Measurements from ENCODE around the gene CCDC185.

Gene CCDC185

DNA sequence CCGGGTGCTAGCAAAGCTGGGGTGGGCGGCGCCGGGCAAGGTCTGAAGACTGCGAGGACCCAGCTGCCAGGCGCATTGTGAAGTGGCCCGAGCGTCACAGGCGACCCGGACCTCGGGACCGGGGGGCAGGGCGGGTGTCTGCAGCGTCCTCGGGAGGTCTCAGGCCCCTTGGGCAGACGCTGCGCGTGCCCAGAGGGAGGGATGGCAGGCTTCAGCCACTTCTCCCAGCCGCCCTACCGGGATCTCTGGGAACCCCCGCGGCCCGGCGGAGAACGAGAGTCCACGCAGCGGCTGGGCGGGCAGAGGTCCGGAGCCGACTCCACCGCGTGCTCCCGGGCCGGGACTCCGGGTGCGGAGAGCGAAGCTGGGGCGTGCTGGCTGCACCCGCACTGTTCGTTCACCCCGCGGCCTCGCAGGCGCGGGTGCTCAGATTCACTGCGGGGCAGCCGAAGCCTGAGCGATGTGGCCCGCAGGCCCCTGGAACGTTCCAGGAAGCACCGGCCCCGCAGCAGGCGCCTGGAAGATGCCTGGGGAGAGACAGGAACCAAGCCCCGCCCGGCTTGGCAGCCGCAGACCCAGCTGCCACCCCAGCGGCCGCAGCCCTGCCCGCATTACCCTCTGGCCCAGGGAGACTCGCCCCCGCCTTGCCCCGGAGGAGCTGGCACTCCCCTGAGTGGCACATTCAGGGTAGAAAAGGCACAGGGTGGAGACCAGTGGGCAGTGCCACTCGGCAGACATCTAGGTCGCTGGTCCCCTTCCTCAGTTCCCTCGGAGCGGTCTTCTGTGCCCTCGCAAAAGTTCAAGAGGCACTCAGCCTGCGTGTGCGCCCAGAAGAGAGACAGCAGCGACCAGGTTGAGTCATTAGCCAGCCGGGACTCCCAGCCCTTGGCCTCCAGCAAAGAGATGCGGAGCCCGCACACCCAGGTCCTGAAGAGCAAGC, at the start of gene CCDC185:
Gene CCDC185 (plus strand): TSS at position 141 of the 940 bp plus-strand sequence. CDS start 61 bp downstream, at position 202.
- DNase-seq (ENCODE audit: low spot score): no peak

DNA sequence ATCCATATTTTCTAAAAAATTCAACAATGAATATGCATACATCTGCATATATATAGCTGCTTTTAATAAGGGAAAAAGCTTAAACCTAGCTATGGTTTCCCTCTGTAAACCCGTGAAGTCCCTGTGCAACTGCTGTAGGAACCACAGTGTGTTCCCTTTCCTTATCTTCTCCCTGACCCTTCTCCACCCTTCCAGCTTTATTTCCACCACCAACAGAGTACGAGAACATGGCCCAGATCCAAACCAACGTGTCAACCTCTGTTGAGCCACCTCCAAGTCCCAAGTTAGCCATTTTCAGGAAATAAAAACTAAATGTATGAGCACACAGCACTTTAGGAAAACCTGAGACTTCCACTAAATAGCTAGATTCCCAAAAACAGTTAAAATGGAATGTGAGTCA, 49.5 kb upstream of the CCDC185 start:
- DNase-seq (ENCODE audit: low spot score): no peak

DNA sequence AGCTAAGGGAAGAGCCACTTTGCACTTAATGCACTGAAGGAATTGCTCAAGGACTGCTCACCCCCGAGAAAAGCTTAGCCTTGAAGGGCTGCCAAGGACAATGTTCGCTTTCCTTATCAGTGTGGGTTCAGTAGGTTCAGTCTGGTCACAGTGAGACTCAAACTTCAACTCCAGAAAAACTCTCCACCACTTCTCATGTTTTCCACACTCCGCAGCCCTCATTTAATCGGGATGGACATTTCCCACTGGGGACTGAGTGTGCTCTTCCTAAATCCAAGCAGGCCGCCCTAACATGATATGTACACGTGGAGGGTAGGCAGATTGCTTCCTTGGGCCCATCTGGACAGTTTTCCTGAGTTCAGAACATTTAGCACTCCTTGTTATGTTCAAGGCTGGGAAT, 48.7 kb upstream of the CCDC185 start:
- DNase-seq (ENCODE audit: low spot score): no peak

DNA sequence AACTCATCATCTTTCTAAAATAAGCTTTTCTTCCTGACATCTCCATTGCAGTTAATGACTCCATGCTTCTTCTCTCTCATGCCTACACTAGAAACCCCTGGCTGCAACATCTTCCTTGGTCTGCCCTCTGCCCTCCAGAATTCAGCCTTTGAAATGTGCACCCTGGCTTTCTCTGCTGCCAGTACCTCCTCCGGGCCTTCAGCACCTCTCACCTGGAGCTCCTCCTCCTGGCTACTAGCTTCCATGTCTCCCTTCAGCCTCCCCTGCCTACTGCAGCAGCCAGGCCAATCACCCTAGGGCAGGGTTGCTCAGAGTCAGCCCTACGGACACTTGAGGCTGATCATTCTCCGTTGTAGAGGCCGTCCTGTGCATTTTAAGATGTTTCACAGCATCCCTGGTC, 47.5 kb upstream of the CCDC185 start:
- DNase-seq (ENCODE audit: low spot score): no peak

DNA sequence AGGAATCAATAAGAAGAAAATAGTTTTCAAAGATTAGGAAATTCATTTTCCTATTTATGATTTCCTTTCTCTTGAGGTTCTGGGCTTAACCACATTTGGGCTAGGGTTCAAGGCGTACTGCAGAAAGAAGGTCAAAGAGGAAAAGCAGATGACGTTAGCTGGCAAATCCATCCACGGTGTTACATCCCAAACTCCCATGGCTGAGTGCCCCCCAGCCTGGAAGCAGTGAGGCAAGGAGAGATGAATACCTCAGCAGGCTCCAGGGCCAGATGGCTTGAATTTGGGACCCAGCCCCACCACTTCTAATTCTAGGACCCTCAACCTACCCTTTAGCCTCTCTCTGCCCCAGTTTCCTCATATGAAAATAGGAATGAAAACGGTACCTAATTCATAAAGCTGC, 46.9 kb upstream of the CCDC185 start:
- DNase-seq (ENCODE audit: low spot score): no peak

DNA sequence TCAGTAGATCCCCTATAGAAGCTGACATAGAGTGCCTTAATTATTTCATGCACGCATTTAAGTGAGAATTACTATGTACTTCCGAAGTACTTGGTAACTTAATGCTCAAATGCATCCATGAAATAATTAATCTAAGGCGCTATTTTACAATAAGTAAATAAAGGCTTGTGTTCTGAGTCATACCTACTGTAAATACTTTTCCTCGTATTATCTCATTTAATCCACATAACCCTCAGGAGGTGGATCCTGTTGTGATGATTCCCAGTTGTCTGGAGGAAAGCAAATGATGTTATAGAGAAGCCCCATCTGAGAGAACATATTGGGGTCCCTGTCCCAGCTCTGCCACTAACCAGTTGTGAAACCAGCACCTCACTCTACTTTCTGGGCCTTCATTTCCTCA, 45.6 kb upstream of the CCDC185 start:
- no peak for DNase-seq (ENCODE audit: low spot score)

DNA sequence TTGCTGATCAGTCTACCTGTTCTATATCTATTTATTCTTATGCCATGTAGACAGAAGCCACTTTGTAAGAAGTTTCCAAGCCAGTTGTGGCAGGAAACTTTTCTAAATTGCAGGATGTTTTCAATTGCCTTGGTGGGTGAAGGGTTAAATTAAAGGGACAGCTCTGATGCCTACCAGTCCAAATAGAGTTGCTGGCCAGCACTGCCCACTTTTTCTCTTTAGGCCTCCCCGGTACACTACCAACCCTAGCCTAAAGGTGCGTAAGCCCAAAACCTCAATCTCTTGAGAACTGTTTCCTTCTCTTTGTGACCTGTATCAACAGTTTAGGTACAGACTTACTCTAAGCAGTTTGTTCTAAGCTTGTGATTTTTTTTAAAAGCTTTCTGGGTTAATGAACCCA, 44.8 kb upstream of the CCDC185 start:
- no peak for DNase-seq (ENCODE audit: low spot score)

DNA sequence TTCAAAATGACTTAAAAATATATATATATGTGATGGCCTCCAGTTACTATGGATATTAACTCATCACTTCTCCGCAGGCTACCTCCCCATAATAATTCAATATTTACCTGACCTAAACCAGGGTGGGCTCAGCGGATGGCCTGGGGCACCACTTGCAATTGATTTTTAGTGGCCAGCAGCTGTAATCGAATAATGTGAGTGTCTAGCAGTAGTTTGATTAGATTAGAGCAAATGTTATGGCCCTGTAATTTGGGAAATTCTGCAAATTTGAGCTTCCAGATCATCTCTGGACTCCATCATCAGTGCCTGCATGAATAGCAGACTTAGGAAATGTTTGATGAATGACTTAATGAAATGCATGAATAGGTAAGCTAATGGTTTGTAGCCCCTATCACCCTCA, 44.0 kb upstream of the CCDC185 start:
- DNase-seq (ENCODE audit: low spot score): no peak

DNA sequence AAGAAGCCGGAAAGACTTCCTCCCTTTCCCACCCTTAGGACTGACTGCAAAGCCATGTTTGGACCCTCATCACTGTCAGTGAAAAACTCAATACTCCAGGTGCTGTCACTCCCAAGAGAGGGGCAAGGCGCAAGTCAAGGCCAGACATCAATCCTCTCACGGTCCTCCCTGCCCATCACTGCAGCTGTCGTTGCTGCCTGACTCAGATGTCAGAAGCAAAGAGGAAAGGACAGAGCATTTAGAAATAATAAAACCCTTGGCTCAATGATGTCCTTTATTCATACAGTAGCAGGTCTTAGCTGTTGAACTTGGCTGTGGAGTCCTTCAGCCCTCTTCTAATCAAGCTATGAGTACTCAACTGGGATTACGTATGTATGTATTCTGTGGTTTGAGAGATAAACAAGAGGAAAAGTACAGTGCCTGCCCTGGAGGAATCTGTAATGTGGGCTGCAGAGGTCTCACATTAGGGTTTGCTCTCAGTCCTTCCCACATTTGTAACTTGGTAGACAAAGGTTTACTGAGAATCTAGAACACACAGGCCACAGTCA, 42.8 kb upstream of the CCDC185 start:
- no peak for DNase-seq (ENCODE audit: low spot score)

DNA sequence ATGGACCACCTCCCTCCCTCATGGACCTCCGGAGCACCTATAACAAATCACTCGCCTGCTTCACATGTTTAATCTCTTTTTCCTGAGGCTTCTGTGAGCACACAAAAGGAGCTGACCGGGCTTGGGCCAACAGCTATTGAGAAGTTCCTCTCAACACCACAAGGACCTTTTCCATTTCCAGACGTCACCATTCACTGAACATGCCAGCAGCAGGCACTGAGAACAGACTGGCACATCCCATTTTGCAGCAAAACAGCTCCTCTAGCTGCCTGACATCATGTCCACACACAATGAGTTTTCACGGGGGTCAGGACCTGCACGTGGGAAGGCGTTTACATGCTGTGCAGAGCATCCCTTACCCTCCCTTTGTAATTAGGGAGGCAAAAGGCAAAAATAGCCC, 40.3 kb upstream of the CCDC185 start:
- no peak for DNase-seq (ENCODE audit: low spot score)

DNA sequence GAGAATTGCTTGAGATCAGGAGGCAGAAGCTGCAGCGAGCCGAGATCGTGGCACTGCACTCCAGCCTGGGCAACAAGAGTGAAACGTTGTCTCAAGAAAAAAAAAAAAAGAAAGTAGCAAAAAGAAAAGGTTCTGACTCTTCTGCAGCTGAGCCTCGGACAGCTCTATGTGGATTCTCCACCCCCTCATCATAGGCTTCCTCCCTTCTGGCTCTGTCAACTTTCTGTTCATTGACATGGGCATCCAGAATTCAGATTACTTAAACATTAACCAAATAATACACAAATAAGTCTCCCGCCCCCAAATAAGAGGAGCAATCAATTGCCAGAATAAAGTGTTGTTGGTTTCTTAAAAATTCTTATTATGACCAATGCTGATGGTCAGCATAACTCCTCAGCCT, 39.3 kb upstream of the CCDC185 start:
- no peak for DNase-seq (ENCODE audit: low spot score)

DNA sequence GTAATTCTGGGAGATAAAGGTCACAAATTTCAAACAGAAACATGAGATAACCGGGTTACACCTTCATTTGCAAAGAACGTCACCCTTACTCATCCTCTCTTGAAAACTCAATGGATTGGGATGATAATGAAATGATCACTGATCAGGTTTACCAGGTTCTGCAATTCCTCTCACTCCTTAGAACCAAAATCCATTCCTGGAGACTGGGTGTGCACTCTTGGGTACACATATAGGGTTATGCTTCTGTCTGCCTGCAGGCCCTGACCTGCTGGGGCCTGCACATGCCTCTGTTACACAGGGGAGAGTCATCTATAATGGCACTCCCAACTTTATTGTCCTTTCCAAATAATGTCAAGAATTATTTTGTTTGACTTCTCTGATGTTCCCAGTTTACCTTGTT, 37.5 kb upstream of the CCDC185 start:
- DNase-seq (ENCODE audit: low spot score): no peak

DNA sequence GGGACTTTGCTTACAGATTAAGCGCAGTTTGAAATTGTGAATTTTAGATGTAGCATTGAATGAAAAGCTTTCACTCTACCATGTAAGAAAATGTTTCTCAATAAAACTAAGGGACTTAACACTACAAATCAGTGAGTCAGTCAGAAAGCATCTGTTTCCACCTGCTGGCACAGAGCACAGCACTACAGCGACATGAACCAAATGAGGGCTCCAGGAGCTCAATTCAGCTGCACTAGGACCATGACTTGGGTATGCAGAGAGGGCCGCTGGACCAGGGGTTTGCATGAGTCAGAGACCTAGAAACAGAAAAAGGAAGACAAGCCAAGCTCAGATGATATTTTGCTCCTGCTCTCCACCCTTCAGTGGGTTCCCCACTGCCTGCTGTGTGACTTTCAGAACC, 34.4 kb upstream of the CCDC185 start:
- DNase-seq (ENCODE audit: low spot score): no peak

DNA sequence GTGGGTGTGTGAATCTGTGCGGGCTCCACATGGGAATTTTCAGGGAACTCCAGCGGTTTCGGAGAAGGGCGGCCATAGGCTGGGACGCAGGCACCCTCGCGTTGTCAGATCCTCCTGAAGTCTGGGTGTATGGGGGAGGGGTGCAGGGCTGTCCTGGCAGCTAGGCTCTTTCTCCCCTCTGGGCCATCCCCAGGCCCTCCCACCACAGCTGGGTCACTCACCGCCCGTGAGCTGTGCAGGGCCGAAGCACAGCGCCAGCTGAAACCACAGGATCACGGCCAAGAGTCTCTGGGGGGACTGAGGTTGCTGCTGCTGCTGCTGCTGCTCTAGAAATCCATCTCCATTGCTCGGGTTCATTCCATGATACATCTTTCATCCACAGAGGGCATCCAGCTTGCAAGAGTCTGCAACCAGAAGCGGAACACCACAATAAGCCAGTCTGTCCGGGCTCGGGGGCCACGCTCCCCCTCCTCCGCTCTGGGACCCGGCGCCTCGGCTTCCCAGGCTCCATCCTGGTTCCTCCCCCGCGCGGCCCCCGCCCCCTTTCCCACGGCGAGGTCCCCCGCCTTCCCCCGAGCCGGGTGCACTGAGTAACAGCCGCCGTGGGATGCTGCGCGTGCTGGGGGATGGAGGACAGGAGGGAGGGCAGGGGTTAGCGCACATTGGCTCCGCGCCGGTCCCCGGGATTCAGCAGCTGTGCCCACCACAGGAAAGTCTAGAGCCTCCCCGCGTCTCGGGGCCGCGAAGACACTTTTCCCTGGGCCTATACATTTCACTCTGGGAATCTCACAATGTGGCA, 30.0 kb upstream of the CCDC185 start:
- DNase-seq (ENCODE audit: low spot score): no peak

DNA sequence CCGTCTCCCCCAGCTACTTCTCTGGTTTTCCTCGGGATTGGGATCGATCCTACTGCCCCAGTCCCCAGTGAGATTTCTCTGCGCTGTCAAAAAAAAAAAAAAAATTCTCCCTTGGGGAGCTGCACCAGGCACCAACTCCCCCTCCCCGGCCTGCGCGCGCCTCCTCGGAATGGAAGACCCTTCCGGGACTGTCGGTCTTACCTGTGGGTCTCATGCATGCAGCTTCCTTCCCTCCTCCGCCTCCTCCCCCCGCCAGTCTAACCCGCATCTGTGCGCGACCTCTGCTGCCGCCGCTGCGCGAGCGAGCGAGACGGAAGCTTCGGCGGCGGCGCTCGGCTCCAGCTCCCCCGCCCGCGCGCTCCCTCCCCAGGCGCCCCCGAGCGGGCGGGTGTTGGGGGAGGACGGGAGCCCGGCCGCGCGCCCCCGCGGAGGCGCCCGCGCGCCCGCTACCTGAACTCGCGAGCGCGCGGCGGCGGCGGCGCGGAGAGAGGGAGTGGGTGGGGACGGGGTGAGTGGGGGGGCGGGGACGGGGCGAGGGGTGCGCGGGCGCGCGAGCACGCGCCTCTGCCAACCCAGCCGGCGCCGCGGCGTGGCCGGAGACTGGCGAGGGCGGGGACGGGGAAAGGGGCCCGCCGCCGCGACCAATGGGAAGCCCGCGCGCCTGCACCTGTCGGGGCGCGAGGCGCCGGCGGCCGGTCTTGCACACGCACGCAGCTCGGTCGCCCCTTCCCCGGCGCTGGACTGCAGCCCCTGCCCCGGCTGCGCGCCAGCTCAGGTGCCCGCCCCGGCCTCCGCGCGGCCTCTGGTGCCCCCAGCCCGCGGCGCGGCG, 29.1 kb upstream of the CCDC185 start, which contains the start of gene SUSD4:
Gene SUSD4 (minus strand): TSS at position 321 of the 829 bp plus-strand sequence. CDS start 751 bp downstream, outside the sequence.
- peak; percentile 60 for DNase-seq (ENCODE audit: low spot score)

DNA sequence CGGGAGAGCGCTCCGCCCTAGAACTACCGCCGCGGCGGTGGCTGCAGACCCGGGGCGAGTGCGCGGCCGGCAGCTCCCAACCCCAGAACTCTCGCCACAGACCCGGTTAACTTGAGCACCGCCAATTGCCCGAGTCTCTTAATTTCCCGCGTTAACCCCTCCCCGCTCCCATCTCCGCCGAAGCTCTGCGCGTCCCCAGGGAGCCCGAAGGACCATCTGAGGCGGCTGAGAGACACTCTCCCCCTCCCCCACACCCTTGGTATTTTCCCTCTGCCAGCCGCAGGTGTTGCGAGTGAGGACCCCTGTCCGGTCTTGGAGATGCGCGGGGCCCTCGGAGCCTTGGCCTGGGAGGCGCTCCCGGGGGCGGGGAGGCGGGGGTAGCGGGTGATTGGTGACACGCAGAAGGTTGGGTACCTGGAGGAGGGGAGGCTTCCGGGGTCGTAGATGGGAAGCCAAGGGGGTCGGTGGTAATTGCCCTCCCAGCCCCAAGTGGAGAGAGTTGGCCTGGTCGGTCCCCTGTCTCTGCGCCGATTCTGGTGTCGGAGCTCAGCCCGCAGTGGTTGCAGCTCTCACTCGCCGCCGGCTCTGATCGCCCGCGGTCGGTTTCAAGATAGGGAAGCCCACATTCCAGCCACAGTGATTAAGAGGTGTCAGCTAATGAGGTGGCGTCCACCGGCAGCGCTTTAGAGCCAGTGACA, 28.4 kb upstream of the CCDC185 start:
- no peak for DNase-seq (ENCODE audit: low spot score)

DNA sequence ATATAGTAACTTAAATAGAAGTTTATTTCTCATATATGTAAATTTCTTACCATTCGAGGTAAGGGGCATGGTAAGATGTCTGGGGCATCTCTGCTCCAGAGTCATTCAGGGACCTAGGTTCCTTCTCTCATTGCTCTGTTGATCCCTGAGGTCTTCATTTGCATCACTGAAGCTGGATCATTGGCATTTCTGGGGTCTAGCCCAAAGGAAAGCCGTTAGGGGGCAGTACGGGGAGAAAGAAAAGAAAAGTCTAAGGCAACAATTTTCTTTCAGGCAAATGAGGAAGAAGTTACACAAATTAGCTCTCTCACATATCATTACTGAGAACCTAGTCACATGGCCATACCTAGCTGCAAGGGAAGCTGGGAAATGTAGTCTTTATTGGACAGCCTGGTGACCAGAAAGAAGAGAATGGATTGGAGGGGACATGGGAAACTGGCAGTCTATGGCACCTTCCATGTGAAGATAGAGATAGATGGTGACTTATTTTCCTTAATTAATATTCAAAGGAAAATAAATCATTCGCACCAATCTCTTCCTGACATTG, 19.1 kb upstream of the CCDC185 start:
- no peak for DNase-seq (ENCODE audit: low spot score)

DNA sequence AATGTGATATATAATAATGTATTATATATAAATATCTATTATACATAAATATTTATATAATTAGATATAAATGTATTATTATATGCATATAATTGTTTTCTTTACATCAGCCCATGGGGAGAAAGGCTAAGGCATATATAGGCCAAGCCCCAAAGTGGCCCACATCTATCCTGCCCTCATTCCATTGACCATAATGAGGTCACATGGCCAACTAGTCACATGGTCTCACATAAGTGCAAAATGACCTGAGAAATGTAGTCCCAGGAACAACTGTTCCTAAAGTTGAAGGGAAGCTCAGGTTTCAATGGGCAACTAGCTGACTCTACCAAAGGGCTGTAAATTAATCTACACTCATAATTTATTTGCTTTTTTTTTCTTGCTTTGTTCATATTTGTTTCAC, 14.5 kb upstream of the CCDC185 start:
- DNase-seq (ENCODE audit: low spot score): no peak

DNA sequence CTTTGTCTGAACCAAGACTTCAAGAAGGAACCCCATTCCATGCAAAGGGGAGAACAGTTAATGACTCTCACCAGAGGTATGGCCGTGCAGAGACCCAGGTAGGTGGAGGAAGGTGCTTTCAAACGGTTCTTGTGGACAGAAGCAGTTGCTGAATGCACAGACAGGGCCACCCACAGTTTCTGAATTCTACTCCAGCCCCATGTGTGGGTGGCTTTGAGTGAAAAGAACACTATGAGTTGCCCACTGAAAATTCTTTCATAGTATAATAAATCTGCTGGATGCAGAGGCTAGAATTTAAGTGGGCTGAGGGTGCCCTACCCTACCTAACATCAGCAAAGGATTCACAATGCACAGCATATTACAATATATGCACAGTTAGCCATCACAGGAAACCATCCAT, 7.2 kb upstream of the CCDC185 start:
- DNase-seq (ENCODE audit: low spot score): no peak

DNA sequence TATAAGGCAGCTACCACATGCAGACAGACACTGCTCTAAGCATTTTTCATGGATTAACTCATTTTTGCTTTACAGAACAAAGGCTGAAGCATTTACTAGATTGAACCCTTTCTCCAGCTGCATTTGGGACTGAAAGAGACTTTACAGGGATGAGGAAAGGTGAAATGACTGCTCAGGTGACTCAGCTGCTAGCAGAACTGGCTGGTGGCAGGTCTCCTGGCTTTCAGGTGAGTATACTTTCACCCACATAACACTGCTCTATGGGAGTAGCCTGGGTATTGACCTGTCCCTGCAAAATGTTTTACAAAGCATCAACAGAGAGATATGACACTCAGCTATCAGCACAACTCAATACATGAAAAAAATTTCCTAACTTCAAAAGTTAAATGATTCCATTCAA, 2.6 kb upstream of the CCDC185 start:
- no peak for DNase-seq (ENCODE audit: low spot score)

DNA sequence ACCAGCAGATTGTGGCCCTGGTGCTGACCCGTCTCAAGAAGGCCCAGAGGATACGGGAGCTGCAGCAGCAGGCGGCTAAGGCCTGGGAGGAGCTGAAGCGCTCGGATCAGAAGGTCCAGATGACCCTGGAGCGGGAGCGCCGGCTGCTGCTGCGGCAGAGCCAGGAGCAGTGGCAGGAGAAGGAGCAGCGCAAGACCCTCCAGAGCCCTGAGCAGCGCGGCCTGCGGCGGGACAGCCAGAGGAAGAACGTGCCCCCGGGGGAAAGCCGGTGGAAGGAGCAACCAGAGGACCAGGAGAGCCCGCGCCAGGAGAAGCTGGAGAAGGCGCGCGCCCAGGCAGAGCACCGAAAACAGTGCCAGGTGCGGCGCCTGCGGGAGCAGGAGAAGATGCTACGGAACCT, 1.0 kb downstream of the CCDC185 start:
- no peak for DNase-seq (ENCODE audit: low spot score)

Data from LoVo (cell line).